ENCODE data around the gene CES2. TPM values are rescaled to one million over a fixed set of nuclear protein-coding genes. Genes with fewer than 3 reads are reported as not detected.

Gene CES2
- total RNA-seq, 4 donors from 2014 or later = 25.1 to 34.3 (median 28.1) TPM

DNA sequence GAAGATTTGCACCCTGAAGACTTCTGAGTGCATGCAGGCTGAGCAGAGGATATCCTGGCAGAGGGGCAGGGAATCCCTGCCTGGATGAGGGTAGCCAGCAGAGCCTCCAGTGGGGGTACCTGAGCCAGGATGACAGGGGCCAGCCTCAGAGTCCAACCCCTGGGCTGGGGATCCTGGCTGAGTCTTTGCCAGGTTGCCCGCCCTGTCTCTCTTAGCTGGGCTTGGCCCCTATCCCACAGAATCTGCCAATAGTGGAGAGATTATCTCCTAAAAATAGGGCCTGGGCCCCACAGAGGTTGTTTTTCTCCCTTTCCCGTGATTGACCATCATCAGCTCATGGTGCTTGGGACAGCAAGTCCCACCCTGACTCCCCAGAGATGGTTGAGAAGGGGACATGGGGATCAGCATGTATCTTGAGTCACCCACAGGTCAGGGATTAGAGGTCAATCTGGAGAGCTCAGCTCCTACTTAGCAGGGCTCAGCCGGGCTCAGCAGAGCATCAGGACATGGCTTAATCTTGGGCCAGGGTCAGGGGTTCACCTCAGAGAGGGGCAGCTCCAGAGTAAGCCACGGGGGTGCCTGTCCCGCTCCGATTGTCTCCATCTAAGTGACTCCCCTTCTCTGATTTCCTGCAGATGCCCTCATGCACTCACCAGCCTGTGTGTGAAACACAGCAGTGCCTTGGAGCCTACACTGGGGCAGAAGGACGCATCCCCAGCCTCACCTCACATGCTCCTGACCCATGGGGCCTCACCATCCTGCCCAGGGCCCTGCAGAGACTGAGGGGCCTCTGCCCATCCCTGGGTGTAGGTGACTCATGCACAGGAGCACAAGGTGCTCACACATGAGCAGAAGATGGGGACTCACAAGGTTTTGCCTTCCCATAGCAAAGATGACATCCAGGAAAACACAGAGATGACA, 28.1 kb upstream of the CES2 start:
- ATAC-seq (ENCODE audit: low FRiP score) = no peak
- TF ChIP-seq, protein P1, sequence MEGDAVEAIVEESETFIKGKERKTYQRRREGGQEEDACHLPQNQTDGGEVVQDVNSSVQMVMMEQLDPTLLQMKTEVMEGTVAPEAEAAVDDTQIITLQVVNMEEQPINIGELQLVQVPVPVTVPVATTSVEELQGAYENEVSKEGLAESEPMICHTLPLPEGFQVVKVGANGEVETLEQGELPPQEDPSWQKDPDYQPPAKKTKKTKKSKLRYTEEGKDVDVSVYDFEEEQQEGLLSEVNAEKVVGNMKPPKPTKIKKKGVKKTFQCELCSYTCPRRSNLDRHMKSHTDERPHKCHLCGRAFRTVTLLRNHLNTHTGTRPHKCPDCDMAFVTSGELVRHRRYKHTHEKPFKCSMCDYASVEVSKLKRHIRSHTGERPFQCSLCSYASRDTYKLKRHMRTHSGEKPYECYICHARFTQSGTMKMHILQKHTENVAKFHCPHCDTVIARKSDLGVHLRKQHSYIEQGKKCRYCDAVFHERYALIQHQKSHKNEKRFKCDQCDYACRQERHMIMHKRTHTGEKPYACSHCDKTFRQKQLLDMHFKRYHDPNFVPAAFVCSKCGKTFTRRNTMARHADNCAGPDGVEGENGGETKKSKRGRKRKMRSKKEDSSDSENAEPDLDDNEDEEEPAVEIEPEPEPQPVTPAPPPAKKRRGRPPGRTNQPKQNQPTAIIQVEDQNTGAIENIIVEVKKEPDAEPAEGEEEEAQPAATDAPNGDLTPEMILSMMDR (IDR thresholded peaks at IDR 0.05) = no peak
- DNase-seq (ENCODE audit: low spot score) = no peak

DNA sequence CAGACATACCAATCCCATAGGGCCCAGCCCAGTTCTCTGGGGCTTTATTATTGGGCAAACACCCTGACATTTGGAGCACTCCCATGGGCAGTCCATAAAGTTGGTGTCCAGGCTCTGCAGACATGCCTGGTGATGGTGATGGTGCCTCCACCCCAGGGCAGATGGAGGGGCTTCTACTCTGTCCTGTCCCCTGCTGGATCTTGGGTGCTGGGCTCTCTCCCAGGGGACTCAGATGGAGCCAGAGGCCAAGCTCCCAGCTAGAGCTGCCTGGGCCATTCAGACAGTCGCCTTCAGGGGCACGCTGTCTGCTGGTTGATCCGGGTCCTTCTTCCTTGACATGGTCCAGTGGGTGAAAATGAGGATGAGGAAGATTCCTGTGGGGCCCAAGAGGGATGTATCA, 27.2 kb upstream of the CES2 start:
- ATAC-seq (ENCODE audit: low FRiP score) = no peak
- DNase-seq (ENCODE audit: low spot score) = no peak
- TF ChIP-seq, protein P1 (IDR thresholded peaks at IDR 0.05) = no peak

DNA sequence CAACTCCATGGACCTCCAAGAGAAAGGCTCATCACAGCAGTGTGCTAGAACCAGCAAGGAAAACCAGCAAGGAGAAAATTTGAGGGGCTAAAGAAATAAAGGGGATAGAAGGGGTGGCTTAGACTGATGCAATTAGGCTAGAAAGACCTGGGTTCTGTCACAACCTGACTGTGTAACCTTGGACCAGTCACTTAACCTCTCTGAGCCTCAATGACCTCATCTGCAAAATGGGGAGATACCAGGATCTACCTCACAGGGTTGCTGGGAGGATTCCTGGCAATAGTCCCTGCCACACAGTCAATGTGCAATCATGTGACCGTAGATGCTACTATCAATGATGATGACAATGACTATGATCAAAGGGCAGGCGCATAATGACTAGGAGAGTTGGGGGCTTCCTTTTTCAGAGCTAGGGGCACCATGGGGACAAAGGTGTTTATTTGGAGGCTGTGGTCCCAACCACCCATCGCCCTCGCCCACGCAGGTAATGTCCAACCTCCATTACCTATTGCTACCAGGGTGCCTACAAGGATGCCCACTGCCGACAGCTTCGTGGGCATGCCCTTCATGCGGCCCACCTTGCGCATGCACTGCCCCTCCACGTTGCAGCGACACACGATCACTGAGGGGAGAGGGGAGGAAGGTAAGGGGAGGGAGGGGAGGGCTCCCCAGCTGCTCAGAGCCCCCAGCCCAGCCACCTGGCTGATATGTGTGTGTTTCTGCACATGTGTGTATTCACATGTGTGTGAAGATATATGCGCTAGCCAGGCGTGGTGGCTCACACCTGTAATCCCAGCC, 26.4 kb upstream of the CES2 start:
- ATAC-seq (ENCODE audit: low FRiP score) (no peak), DNase-seq (ENCODE audit: low spot score) (no peak)
- TF ChIP-seq, protein P1 (IDR thresholded peaks at IDR 0.05) = no peak

DNA sequence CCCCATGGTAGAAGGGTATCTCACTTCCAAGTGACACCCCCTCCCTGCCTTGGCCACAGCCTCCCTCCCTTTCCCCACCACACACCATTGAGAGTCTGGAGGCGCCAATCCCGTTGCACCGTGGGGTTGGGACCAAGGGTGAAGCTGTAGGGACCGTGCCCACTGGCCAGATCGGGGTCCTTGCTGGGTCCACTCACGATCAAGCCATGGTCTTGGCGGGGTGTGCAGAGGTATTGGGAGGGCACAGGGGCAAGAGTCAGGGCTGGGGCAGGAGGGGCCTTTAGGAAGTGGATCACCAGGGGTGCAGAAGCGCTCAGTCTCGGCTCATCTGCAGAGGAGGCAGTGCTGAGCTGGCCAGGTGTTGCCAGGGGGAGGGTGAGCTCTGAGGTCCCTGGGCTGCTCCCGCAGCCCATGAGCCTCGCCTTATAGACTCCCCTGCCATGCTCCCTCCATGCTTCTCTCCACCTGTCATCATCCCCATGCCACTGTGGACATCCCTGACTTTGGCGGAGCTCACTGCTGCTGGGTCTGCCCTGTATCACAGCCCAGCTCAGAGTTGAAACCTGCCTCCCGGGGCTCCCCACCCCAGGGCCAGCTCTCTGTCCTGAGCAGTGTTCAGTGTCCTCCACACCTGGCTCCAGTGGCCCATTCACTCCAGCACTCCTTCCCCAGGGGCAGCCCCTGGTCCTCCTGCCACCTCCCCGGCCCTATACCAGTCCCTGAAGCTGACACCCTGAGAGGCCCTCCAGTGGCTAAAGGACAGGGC, 25.0 kb upstream of the CES2 start:
- TF ChIP-seq, protein P1 (IDR thresholded peaks at IDR 0.05) = no peak
- ATAC-seq (ENCODE audit: low FRiP score) = no peak
- no peak for DNase-seq (ENCODE audit: low spot score)

DNA sequence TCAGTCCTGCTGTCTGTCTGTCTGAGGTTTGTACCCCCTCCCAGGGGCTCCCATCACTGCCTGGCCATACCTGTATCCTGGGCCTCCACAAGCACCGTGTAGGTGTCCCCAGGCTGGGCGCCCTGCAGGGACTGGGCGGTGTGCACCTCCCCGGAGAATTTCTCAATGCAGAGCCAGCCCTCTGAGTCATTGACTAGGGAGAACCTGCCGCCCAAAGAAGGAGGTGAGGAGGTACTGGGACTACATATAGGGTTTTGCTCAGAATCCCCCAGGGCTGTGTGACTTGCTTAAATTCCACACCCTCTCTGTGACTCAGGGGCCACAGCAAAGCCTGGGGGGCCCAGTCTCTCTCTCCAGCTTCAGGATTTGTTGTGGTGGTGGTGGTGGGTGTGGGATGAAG, 24.2 kb upstream of the CES2 start:
- ATAC-seq (ENCODE audit: low FRiP score) = no peak
- TF ChIP-seq, protein P1 (IDR thresholded peaks at IDR 0.05) = no peak
- no peak for DNase-seq (ENCODE audit: low spot score)

DNA sequence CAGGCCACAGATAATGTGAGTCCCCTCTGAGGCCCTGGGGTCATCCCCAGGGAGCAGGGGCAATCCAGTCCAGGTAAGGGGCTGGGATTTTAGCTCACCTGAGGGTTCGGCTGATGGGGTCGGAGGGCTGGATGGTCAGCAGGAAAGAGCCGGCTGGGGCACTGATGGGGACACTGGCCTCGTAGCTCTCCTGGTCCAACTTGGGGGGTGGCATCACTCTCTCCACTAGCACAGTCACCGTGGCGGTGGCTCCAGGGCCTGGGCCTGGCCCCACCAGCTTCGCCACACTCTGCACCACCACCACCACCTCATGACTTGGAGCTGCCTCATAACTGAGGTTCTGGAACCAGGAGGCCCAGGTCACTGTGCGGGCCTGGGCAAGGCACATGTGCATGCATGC, 23.5 kb upstream of the CES2 start:
- TF ChIP-seq, protein P1 (IDR thresholded peaks at IDR 0.05) = no peak
- no peak for DNase-seq (ENCODE audit: low spot score)
- ATAC-seq (ENCODE audit: low FRiP score) = no peak
